Measurements from ENCODE around the gene DCC.

GRCh38 chr18:52875725-52876124 is 535.7 kb downstream of the DCC start:
- TF ChIP-seq CTCF (IDR thresholded peaks at IDR 0.05; ENCODE audit: control extremely low read depth in 1 of 3, insufficient read depth in 1 of 3, low read depth in 1 of 3, low read length in 3 of 3), result no peak
- TF ChIP-seq POLR2A (IDR thresholded peaks at IDR 0.05; ENCODE audit: control extremely low read depth in 1 of 2, low read depth in 2 of 2, low read length in 2 of 2), result no peak
- TF ChIP-seq EZH2 (IDR thresholded peaks at IDR 0.05; ENCODE audit: low read depth, low read length, severe bottlenecking), result no peak
- no peak for TF ChIP-seq KDM1A (IDR thresholded peaks at IDR 0.05; ENCODE audit: borderline replicate concordance, low read length)
- no peak for TF ChIP-seq POLR2AphosphoS5 (IDR thresholded peaks at IDR 0.05; ENCODE audit: low read depth, low read length)
- TF ChIP-seq MAX (IDR thresholded peaks at IDR 0.05), result no peak
- no peak for TF ChIP-seq KDM5A (IDR thresholded peaks at IDR 0.05; ENCODE audit: low read length)

Data from H1 (cell line).